Endothelial cell of umbilical vein (primary cell): ENCODE results near the gene MGAT5B. TPM values are rescaled to one million over a fixed set of nuclear protein-coding genes. Genes with fewer than 3 reads are reported as not detected.

Source experiments
- BruUV-seq: library from RNA; stranded (reverse); fragments of 400-500 nt; replicated peaks from 2 replicates; lab custom pipeline; 2021; lab: Mats Ljungman, UMichigan
- CTCF ChIA-PET: fragments of 300-600, 350-600 bp; sonication (Branson Sonifier 250); formaldehyde crosslinking; loops from one replicate; lab custom pipeline; 2021; ENCODE audit warnings: antibody characterized with exemption, inconsistent platforms; lab: Charles Lee
- POLR2A ChIA-PET: fragments of 300-600, 350-600 bp; sonication (Branson Sonifier 250); formaldehyde crosslinking; loops from one replicate; lab custom pipeline; 2021; ENCODE audit warnings: antibody characterized with exemption, inconsistent platforms; lab: Charles Lee
- DNase-seq: peaks from one replicate; pipeline ENCODE4 v3.0.0-alpha.2; 2011; ENCODE audit warnings: low read depth, low spot score
- FAIRE-seq: peaks from 2 replicates; lab custom pipeline; 2011; peaks lifted over from hg19 to GRCh38; lab: Jason Lieb, UNC
- H2AFZ ChIP-seq: 2 replicates; pipeline ENCODE4 v1.6.0; 2012; ENCODE audit warnings: low read depth, low read length, control low read depth, inconsistent platforms
- H3K27ac ChIP-seq: 2 replicates; pipeline ENCODE4 v1.5.1; 2011; ENCODE audit warnings: low read depth, mild to moderate bottlenecking, control low read depth, low read length, moderate library complexity; ENCODE audit not compliant: insufficient read depth
- H3K27me3 ChIP-seq, 2 experiments: 2 replicates each; pipeline versions ENCODE4 v1.6.0 to v1.6.1; 2011; ENCODE audit warnings: low read length in 2 of 2, mixed read lengths in 1 of 2; ENCODE audit not compliant: control insufficient read depth in 2 of 2, insufficient read depth in 2 of 2
- H3K36me3 ChIP-seq, 2 experiments: 2 replicates in 1 of 2; 3 replicates in 1 of 2; pipeline ENCODE4 v1.5.1; 2011; ENCODE audit warnings: low read length in 2 of 2, mild to moderate bottlenecking in 1 of 2, moderate library complexity in 1 of 2; ENCODE audit not compliant: control insufficient read depth in 2 of 2, insufficient read depth in 2 of 2; ENCODE audit errors: extremely low read depth in 1 of 2
- H3K4me1 ChIP-seq: 3 replicates; pipeline ENCODE4 v1.5.1; 2011; ENCODE audit warnings: mild to moderate bottlenecking, low read length; ENCODE audit not compliant: control insufficient read depth, insufficient read depth; ENCODE audit errors: extremely low read depth
- H3K4me2 ChIP-seq: 2 replicates; pipeline ENCODE4 v1.6.1; 2011; ENCODE audit warnings: low read length, control low read depth, mixed read lengths; ENCODE audit not compliant: insufficient read depth
- H3K4me3 ChIP-seq, 3 experiments: fragments of 200-600 bp in 1 of 3; sonication (generic), shearing (Covaris generic) in 1 of 3; replicated peaks in 1 of 3; 2 replicates each; pipeline ENCODE4 v1.5.1; 2011 to 2016; ENCODE audit warnings: control low read depth in 3 of 3, low read length in 3 of 3, mild to moderate bottlenecking in 2 of 3, inconsistent platforms in 1 of 3, low read depth in 1 of 3, moderate library complexity in 1 of 3; ENCODE audit not compliant: insufficient read depth in 1 of 3
- H3K79me2 ChIP-seq: 2 replicates; pipeline ENCODE4 v1.6.0; 2012; ENCODE audit warnings: low read length, inconsistent platforms; ENCODE audit not compliant: control insufficient read depth, insufficient read depth
- H3K9ac ChIP-seq: replicated peaks from 2 replicates; pipeline ENCODE3; 2011; ENCODE audit warnings: low read length, control low read depth; ENCODE audit not compliant: insufficient read depth; ENCODE audit errors: extremely low read depth
- H3K9me1 ChIP-seq: replicated peaks from 3 replicates; pipeline ENCODE4 v1.6.0; 2011; ENCODE audit warnings: mild to moderate bottlenecking, low read length; ENCODE audit not compliant: control insufficient read depth, insufficient read depth; ENCODE audit errors: extremely low read depth
- H3K9me3 ChIP-seq: replicated peaks from 2 replicates; pipeline ENCODE4 v1.5.1; 2012; ENCODE audit warnings: low read length, inconsistent platforms; ENCODE audit not compliant: control insufficient read depth, insufficient read depth
- H4K20me1 ChIP-seq: replicated peaks from 2 replicates; pipeline ENCODE3; 2011; ENCODE audit warnings: mild to moderate bottlenecking, low read length; ENCODE audit not compliant: control insufficient read depth, insufficient read depth; ENCODE audit errors: extremely low read depth
- EZH2 ChIP-seq: IDR thresholded peaks from 2 replicates; pipeline ENCODE4 v1.6.1; 2012; ENCODE audit warnings: borderline replicate concordance, low read depth, mild to moderate bottlenecking, moderate library complexity, low read length, inconsistent platforms; ENCODE audit not compliant: severe bottlenecking
- FOS ChIP-seq: IDR thresholded peaks from 2 replicates; pipeline ENCODE4 v1.6.1; 2011; ENCODE audit warnings: mild to moderate bottlenecking, low read length, moderate library complexity, borderline replicate concordance; ENCODE audit not compliant: insufficient read depth
- GATA2 ChIP-seq: IDR thresholded peaks from 2 replicates; pipeline ENCODE4 v1.7.0; 2011; ENCODE audit warnings: low read depth, mild to moderate bottlenecking, moderate library complexity, mixed read lengths, low read length; ENCODE audit not compliant: insufficient read length, insufficient read depth
- JUN ChIP-seq: IDR thresholded peaks from 2 replicates; pipeline ENCODE4 v1.6.1; 2011; ENCODE audit warnings: borderline replicate concordance, low read depth; ENCODE audit not compliant: insufficient read length, insufficient read depth
- MYC ChIP-seq: IDR thresholded peaks from one replicate; pipeline ENCODE4 v1.6.1; 2011; ENCODE audit warnings: mild to moderate bottlenecking, low read depth, low read length
- POLR2A ChIP-seq: IDR thresholded peaks from 2 replicates; pipeline ENCODE4 v1.6.1; 2012; ENCODE audit warnings: low read depth, mild to moderate bottlenecking, control low read depth, low read length
- POLR2AphosphoS5 ChIP-seq: IDR thresholded peaks from 2 replicates; pipeline ENCODE4 v1.6.1; 2012; ENCODE audit warnings: low read depth, mild to moderate bottlenecking, control low read depth, low read length, moderate library complexity; ENCODE audit not compliant: insufficient read depth
- dilution Hi-C: fragments of 300-500 bp; cut with MboI; formaldehyde crosslinking; loops from one replicate; pipeline ENCODE4 v1.15.0; 2019; ENCODE audit warnings: low sequenced_read_pairs; ENCODE audit not compliant: extremely low pct_ligation_motif_present
- intact Hi-C: fragments of 100-400 bp; cut with micrococcal nuclease; formaldehyde crosslinking; loops from one replicate; pipeline ENCODE4 v1.10.0; 2022
- polyA plus RNA-seq, 4 experiments: library from polyadenylated mRNA; depleted of rRNA in 3 of 4; stranded (reverse) in 3 of 4; unstranded in 1 of 4; fragments of >200 nt; gene quantifications; 2 replicates each; pipeline versions ENCODE4 v1.2.1 to v1.2.3, GENCODE V29; 2011 to 2012; ENCODE audit warnings: missing spikeins in 1 of 4
- total RNA-seq: library from RNA; stranded (reverse); gene quantifications from 2 replicates; pipeline ENCODE4 v1.2.3, GENCODE V29; 2021
- TF ChIP-seq, protein P1 (sequence below), 2 donors: IDR thresholded peaks; 1 replicate in 1 of 2; 2 replicates in 1 of 2; pipeline ENCODE4 v1.5.1; 2011; ENCODE audit warnings: low read length in 2 of 2, mild to moderate bottlenecking in 2 of 2, moderate library complexity in 2 of 2, control low read depth in 1 of 2, inconsistent platforms in 1 of 2, low read depth in 1 of 2; ENCODE audit not compliant: insufficient read depth in 1 of 2; ENCODE audit errors: extremely low read depth in 1 of 2
- TF ChIP-seq, protein P2 (sequence below): IDR thresholded peaks from 2 replicates; pipeline ENCODE4 v1.6.1; 2011; ENCODE audit not compliant: insufficient read depth, insufficient read length

Gene MGAT5B
- total and polyA plus RNA-seq, 2 donors (not counting 3 experiments of a cell fraction or from before 2014, with no cell fraction given) = 1.7 to 2.1 TPM

DNA sequence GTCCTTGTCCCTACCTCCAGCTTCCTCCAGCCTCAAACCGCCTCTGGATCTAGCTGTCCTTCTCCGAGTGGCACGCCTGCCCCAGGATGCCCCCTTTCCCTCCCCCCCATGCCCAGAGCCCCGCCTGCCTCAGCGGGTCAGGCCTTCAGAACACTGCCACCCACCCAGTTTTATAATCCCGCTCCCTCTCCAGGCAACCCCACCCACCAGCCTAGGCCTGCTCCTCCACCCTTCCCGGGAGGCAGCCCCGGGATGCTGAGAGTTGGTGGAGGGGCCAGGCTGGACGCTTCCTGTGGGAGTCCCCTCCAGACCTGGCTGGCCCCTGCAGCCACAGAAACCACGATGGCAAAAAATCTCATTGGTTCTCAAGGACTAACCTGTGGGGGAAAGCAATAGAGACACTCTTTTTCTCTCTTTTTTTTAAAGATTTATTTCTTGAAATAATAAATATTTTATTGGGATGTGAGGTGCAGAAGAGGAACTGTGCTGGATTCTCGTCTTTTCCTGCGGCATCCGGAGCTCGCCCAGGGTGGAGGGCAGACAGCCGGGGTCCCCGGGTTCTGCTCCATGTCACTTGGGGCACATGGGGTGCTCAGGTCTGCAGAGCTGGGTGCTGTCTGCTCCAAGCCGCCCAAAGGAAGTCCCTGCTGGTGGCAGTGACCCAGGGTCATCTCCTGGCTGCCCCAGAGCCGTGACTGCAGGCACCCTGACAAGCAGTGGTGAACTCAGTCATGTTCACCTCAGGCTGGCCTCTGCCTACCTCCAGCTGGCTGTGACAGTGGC is 81.9 kb downstream of the MGAT5B start:
- ChIA-PET POLR2A (no interaction called here), CTCF (no interaction called here)
- no peak overlapping the region for H3K4me3 ChIP-seq
- H3K27me3 ChIP-seq = no peaks in the 10 kb centered on the region
- H3K9me3 ChIP-seq = no peaks in the 10 kb centered on the region
- H3K4me1 ChIP-seq = no peaks in the 10 kb centered on the region
- FAIRE-seq = no peak
- no peaks in the 10 kb centered on the region for H3K9me1 ChIP-seq
- dilution Hi-C loops (no loop called here), intact Hi-C loops (no loop called here)
- no TSS peak for BruUV-seq
- no peak overlapping the region for H3K9ac ChIP-seq
- H3K4me2 ChIP-seq = no peak overlapping the region
- no peak overlapping the region for H2AFZ ChIP-seq
- no peak for TF ChIP-seq JUN
- TF ChIP-seq POLR2AphosphoS5 = no peak
- no peaks in the 10 kb centered on the region for H3K79me2 ChIP-seq
- no peak overlapping the region for H3K27ac ChIP-seq
- DNase-seq = no peak
- H4K20me1 ChIP-seq = no peaks in the 10 kb centered on the region
- H3K36me3 ChIP-seq = no peaks in the 10 kb centered on the region

- no peak overlapping the region for H3K9ac ChIP-seq
- H4K20me1 ChIP-seq = no peaks in the 10 kb centered on the region
- H3K9me3 ChIP-seq = no peaks in the 10 kb centered on the region
- H3K36me3 ChIP-seq = no peaks in the 10 kb centered on the region
- ChIA-PET POLR2A (no interaction called here), CTCF (interaction anchor here (0.7 to 1.7 kb wide), 3 partner anchors 11 to 105 kb away, joined by 4 read pairs; partner anchors contain the start of gene MGAT5B)
- no peaks in the 10 kb centered on the region for H3K4me1 ChIP-seq
- dilution Hi-C loops = no loop called here
- no peak overlapping the region for H3K4me2 ChIP-seq
- H2AFZ ChIP-seq = no peak overlapping the region
- no peaks in the 10 kb centered on the region for H3K9me1 ChIP-seq
- H3K4me3 ChIP-seq = no peak overlapping the region
- no peaks in the 10 kb centered on the region for H3K27me3 ChIP-seq
- no peak for TF ChIP-seq POLR2AphosphoS5
- no peak for TF ChIP-seq EZH2
- no peak for TF ChIP-seq GATA2
- TF ChIP-seq, protein P1, sequence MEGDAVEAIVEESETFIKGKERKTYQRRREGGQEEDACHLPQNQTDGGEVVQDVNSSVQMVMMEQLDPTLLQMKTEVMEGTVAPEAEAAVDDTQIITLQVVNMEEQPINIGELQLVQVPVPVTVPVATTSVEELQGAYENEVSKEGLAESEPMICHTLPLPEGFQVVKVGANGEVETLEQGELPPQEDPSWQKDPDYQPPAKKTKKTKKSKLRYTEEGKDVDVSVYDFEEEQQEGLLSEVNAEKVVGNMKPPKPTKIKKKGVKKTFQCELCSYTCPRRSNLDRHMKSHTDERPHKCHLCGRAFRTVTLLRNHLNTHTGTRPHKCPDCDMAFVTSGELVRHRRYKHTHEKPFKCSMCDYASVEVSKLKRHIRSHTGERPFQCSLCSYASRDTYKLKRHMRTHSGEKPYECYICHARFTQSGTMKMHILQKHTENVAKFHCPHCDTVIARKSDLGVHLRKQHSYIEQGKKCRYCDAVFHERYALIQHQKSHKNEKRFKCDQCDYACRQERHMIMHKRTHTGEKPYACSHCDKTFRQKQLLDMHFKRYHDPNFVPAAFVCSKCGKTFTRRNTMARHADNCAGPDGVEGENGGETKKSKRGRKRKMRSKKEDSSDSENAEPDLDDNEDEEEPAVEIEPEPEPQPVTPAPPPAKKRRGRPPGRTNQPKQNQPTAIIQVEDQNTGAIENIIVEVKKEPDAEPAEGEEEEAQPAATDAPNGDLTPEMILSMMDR (IDR thresholded peaks at IDR 0.05; ENCODE audit: extremely low read depth in 1 of 2, insufficient read depth in 1 of 2, low read depth in 1 of 2, low read length in 2 of 2) = no peak
- no peak for TF ChIP-seq JUN
- TF ChIP-seq POLR2A = no peak
- TF ChIP-seq FOS = no peak
- TF ChIP-seq, protein P2, sequence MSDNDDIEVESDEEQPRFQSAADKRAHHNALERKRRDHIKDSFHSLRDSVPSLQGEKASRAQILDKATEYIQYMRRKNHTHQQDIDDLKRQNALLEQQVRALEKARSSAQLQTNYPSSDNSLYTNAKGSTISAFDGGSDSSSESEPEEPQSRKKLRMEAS = no peak
- no peak for TF ChIP-seq MYC
- BruUV-seq = no TSS peak
- no peak for FAIRE-seq
- no peak for DNase-seq
- H3K79me2 ChIP-seq = no peaks in the 10 kb centered on the region
- no peak overlapping the region for H3K27ac ChIP-seq
- intact Hi-C loops = no loop called here
Observed at GRCh38 chr17:76951375-76951905, 83.2 kb downstream of the MGAT5B start.
